DND-41 (cell line): ENCODE data around the gene IL4R.

Source experiments
- ATAC-seq: fragments of 200-7000 bp; cut with Tn5 transposase; 3 replicates; pipeline ENCODE4 v1.9.1; 2021; ENCODE audit warnings: low read depth; ENCODE audit not compliant: insufficient read depth
- DNase-seq: peaks from one replicate; pipeline ENCODE4 v3.0.0-alpha.2; 2020
- H2AFZ ChIP-seq: 2 replicates; pipeline ENCODE4 v1.6.0; 2012; ENCODE audit warnings: low read depth, low read length
- H3K27ac ChIP-seq: 2 replicates; pipeline ENCODE4 v1.5.1; 2012; ENCODE audit warnings: low read length, inconsistent platforms
- H3K27me3 ChIP-seq: fragments of 200-600 bp; sonication (generic); 2 replicates; pipeline ENCODE4 v1.6.0; 2012; ENCODE audit warnings: low read length, mild to moderate bottlenecking, inconsistent platforms; ENCODE audit not compliant: insufficient read depth, poor library complexity
- H3K36me3 ChIP-seq: 2 replicates; pipeline ENCODE4 v1.5.1; 2012; ENCODE audit warnings: low read length, inconsistent platforms; ENCODE audit not compliant: insufficient read depth
- H3K4me1 ChIP-seq: 2 replicates; pipeline ENCODE4 v1.5.1; 2012; ENCODE audit warnings: mild to moderate bottlenecking, low read length; ENCODE audit not compliant: insufficient read depth
- H3K4me2 ChIP-seq: 2 replicates; pipeline ENCODE4 v1.6.0; 2012; ENCODE audit warnings: mild to moderate bottlenecking, moderate library complexity, low read length, inconsistent platforms; ENCODE audit not compliant: insufficient read depth
- H3K4me3 ChIP-seq, 2 experiments: fragments of 200-600 bp in 1 of 2; shearing (Covaris generic) in 1 of 2; 2 replicates each; pipeline ENCODE4 v1.5.1; 2012 to 2016; ENCODE audit warnings: inconsistent platforms in 2 of 2, low read length in 2 of 2, mild to moderate bottlenecking in 2 of 2, low read depth in 1 of 2, moderate library complexity in 1 of 2
- H3K79me2 ChIP-seq: 2 replicates; pipeline ENCODE4 v1.6.0; 2012; ENCODE audit warnings: low read length, inconsistent platforms; ENCODE audit not compliant: insufficient read depth
- H3K9ac ChIP-seq: 2 replicates; pipeline ENCODE4 v1.6.0; 2012; ENCODE audit warnings: low read depth, mild to moderate bottlenecking, inconsistent platforms, low read length, moderate library complexity
- H3K9me3 ChIP-seq: 2 replicates; pipeline ENCODE4 v1.5.1; 2012; ENCODE audit warnings: low read length, moderate library complexity, mild to moderate bottlenecking, inconsistent platforms; ENCODE audit not compliant: insufficient read depth, severe bottlenecking
- H4K20me1 ChIP-seq: 2 replicates; pipeline ENCODE4 v1.6.0; 2012; ENCODE audit warnings: low read length; ENCODE audit not compliant: insufficient read depth
- CTCF ChIP-seq: IDR thresholded peaks from 2 replicates; pipeline ENCODE4 v1.5.1; 2012; ENCODE audit warnings: borderline replicate concordance, low read length, moderate library complexity, mild to moderate bottlenecking; ENCODE audit not compliant: poor library complexity, severe bottlenecking; ENCODE audit errors: extremely low read depth
- EZH2 ChIP-seq: IDR thresholded peaks from 3 replicates; pipeline ENCODE4 v1.6.1; 2012; ENCODE audit warnings: borderline replicate concordance, low read depth, mild to moderate bottlenecking, moderate library complexity, low read length, inconsistent platforms; ENCODE audit not compliant: severe bottlenecking

Gene IL4R

GRCh38 chr16:27320261-27321012, 6.7 kb downstream of the IL4R start:
- Histone ChIP-seq H3K4me1 (peaks cover 41% of the 10 kb centered on the region), H3K27ac (no peak overlapping the region), H3K9me3 (no peaks in the 10 kb centered on the region), H3K9ac (no peak overlapping the region), H3K27me3 (no peaks in the 10 kb centered on the region), H4K20me1 (peaks cover 27% of the 10 kb centered on the region), H3K4me2 (no peak overlapping the region), H2AFZ (no peak overlapping the region), H3K79me2 (peaks cover 95% of the 10 kb centered on the region), H3K36me3 (peaks cover 4% of the 10 kb centered on the region; the same call in 1 of the 2 replicates), H3K4me3 (no peak overlapping the region)
- DNase-seq, result no peak
- TF ChIP-seq EZH2 (no peak), CTCF (no peak)
- ATAC-seq, result no peak

- Histone ChIP-seq H3K27me3 (no peaks in the 10 kb centered on the region), H3K4me3 (no peak overlapping the region), H4K20me1 (peaks cover 25% of the 10 kb centered on the region), H2AFZ (no peak overlapping the region), H3K79me2 (peaks cover 91% of the 10 kb centered on the region), H3K4me2 (no peak overlapping the region), H3K9ac (no peak overlapping the region), H3K27ac (no peak overlapping the region), H3K4me1 (peaks cover 41% of the 10 kb centered on the region), H3K9me3 (no peaks in the 10 kb centered on the region), H3K36me3 (0 out of 2 replicates have a peak, but pooled peaks cover 3% of the 10 kb centered on the region)
- ATAC-seq (no peak), DNase-seq (no peak)
- TF ChIP-seq CTCF (no peak), EZH2 (no peak)
Measured at GRCh38 chr16:27321013-27321915, 7.5 kb downstream of the IL4R start.

GRCh38 chr16:27322858-27323780, 9.3 kb downstream of the IL4R start:
- H4K20me1 ChIP-seq, result peaks cover 21% of the 10 kb centered on the region
- H3K36me3 ChIP-seq, result 0 out of 2 replicates have a peak, but pooled peaks cover 3% of the 10 kb centered on the region
- ATAC-seq (no peak), DNase-seq (no peak)
- no peak overlapping the region for H2AFZ ChIP-seq
- no peak overlapping the region for H3K4me2 ChIP-seq
- H3K9me3 ChIP-seq, result no peaks in the 10 kb centered on the region
- H3K27me3 ChIP-seq, result no peaks in the 10 kb centered on the region
- no peak for TF ChIP-seq CTCF
- no peak for TF ChIP-seq EZH2
- peaks cover 81% of the 10 kb centered on the region for H3K79me2 ChIP-seq
- no peak overlapping the region for H3K4me3 ChIP-seq
- no peak overlapping the region for H3K9ac ChIP-seq
- H3K4me1 ChIP-seq, result peaks cover 41% of the 10 kb centered on the region
- peak overlapping the region; percentile 31; the same call in 1 of the 2 replicates for H3K27ac ChIP-seq
